Osteoblast (primary cell): Measurements from ENCODE around the gene TCEAL2. TPM values are rescaled to one million over a fixed set of nuclear protein-coding genes. Genes with fewer than 3 reads are reported as not detected.
"Not testable (repeated sequence)": the region's sequence is repeated elsewhere in the genome, so short reads cannot be mapped to it uniquely, and the experiment has no call there.

Source experiments
- DNase-seq: peaks from one replicate; pipeline ENCODE4 v3.0.0; 2011; ENCODE audit warnings: low spot score, mixed read lengths; ENCODE audit not compliant: insufficient read length; ENCODE audit errors: missing footprints
- H2AFZ ChIP-seq: 2 replicates; pipeline ENCODE4 v1.6.0; 2011; ENCODE audit warnings: mild to moderate bottlenecking, low read length
- H3K27ac ChIP-seq: 2 replicates; pipeline ENCODE4 v1.5.1; 2011; ENCODE audit warnings: mild to moderate bottlenecking, low read depth, low read length, moderate library complexity
- H3K27me3 ChIP-seq: 2 replicates; pipeline ENCODE4 v1.6.0; 2012; ENCODE audit warnings: mild to moderate bottlenecking, control low read depth, inconsistent platforms, low read length, moderate library complexity; ENCODE audit not compliant: insufficient read depth
- H3K36me3 ChIP-seq: 2 replicates; pipeline ENCODE4 v1.5.1; 2011; ENCODE audit warnings: mild to moderate bottlenecking, low read length, control low read depth, moderate library complexity; ENCODE audit not compliant: insufficient read depth
- H3K4me1 ChIP-seq: 2 replicates; pipeline ENCODE4 v1.5.1; 2011; ENCODE audit warnings: mild to moderate bottlenecking, low read length, control low read depth, moderate library complexity; ENCODE audit not compliant: insufficient read depth
- H3K4me2 ChIP-seq: 2 replicates; pipeline ENCODE4 v1.6.0; 2011; ENCODE audit warnings: mild to moderate bottlenecking, low read length; ENCODE audit not compliant: insufficient read depth
- H3K4me3 ChIP-seq: fragments of 200-600 bp; sonication (generic); 3 replicates; pipeline ENCODE4 v1.5.1; 2012; ENCODE audit warnings: mild to moderate bottlenecking, low read length, inconsistent platforms; ENCODE audit not compliant: insufficient read depth
- H3K79me2 ChIP-seq: 2 replicates; pipeline ENCODE4 v1.6.0; 2012; ENCODE audit warnings: mild to moderate bottlenecking, low read length, control low read depth, inconsistent platforms; ENCODE audit not compliant: insufficient read depth
- H3K9me3 ChIP-seq: 2 replicates; pipeline ENCODE4 v1.5.1; 2011; ENCODE audit warnings: low read depth, low read length, control low read depth
- H4K20me1 ChIP-seq: 2 replicates; pipeline ENCODE4 v1.6.0; 2012; ENCODE audit warnings: mild to moderate bottlenecking, low read length, control low read depth; ENCODE audit not compliant: insufficient read depth
- total RNA-seq: library from RNA; depleted of rRNA; stranded (reverse); fragments of >200 nt; gene quantifications from 2 replicates; pipeline ENCODE4 v1.2.3, GENCODE V29; 2012
- TF ChIP-seq, protein P1 (sequence below): IDR thresholded peaks from 2 replicates; pipeline ENCODE4 v1.5.1; 2011; ENCODE audit warnings: mild to moderate bottlenecking, low read depth, low read length, moderate library complexity; ENCODE audit errors: extremely low read depth

The TCEAL2 gene
- total RNA-seq, 1 donor, result not detected

DNA sequence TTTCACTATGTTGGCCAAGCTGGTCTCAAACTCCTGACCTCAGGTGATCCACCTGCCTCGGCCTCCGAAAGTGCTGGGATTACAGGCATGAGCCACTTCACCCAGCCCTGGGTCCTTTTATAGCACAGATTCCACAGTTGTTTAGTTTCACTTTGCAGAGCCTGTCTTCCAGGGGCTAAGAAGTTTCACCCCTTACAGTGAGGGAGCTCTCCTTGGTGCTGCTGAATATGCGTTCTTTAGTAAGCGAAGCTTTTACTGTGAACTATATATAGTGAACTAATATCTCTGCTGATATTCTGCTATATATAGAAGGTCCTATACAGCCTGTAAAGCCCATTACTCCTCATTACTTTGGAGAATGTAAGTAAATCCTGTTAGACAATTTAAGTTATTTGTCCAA, 12.6 kb downstream of the TCEAL2 start:
- Histone ChIP-seq H3K4me1 (no peaks in the 10 kb centered on the region), H2AFZ (no peak overlapping the region), H3K9me3 (no peaks in the 10 kb centered on the region), H3K27me3 (peaks cover 5% of the 10 kb centered on the region), H3K79me2 (no peaks in the 10 kb centered on the region), H3K27ac (no peak overlapping the region), H3K36me3 (no peaks in the 10 kb centered on the region), H3K4me2 (no peak overlapping the region), H3K4me3 (no peak overlapping the region), H4K20me1 (no peaks in the 10 kb centered on the region)
- TF ChIP-seq, protein P1, sequence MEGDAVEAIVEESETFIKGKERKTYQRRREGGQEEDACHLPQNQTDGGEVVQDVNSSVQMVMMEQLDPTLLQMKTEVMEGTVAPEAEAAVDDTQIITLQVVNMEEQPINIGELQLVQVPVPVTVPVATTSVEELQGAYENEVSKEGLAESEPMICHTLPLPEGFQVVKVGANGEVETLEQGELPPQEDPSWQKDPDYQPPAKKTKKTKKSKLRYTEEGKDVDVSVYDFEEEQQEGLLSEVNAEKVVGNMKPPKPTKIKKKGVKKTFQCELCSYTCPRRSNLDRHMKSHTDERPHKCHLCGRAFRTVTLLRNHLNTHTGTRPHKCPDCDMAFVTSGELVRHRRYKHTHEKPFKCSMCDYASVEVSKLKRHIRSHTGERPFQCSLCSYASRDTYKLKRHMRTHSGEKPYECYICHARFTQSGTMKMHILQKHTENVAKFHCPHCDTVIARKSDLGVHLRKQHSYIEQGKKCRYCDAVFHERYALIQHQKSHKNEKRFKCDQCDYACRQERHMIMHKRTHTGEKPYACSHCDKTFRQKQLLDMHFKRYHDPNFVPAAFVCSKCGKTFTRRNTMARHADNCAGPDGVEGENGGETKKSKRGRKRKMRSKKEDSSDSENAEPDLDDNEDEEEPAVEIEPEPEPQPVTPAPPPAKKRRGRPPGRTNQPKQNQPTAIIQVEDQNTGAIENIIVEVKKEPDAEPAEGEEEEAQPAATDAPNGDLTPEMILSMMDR, result no peak
- DNase-seq, result no peak

GRCh38 chrX:102140876-102141275, 15.4 kb downstream of the TCEAL2 start:
- DNase-seq, H2AFZ ChIP-seq, H3K79me2 ChIP-seq, H4K20me1 ChIP-seq, H3K36me3 ChIP-seq, H3K27ac ChIP-seq, H3K4me2 ChIP-seq, H3K4me1 ChIP-seq, H3K4me3 ChIP-seq, H3K27me3 ChIP-seq, H3K9me3 ChIP-seq: not testable (repeated sequence)

GRCh38 chrX:102141631-102142030, 16.2 kb downstream of the TCEAL2 start:
- not testable (repeated sequence) for H3K36me3 ChIP-seq, H3K9me3 ChIP-seq, H3K27me3 ChIP-seq, H3K4me2 ChIP-seq, H4K20me1 ChIP-seq, DNase-seq, H3K27ac ChIP-seq, H3K79me2 ChIP-seq, H2AFZ ChIP-seq, H3K4me3 ChIP-seq, H3K4me1 ChIP-seq

DNA sequence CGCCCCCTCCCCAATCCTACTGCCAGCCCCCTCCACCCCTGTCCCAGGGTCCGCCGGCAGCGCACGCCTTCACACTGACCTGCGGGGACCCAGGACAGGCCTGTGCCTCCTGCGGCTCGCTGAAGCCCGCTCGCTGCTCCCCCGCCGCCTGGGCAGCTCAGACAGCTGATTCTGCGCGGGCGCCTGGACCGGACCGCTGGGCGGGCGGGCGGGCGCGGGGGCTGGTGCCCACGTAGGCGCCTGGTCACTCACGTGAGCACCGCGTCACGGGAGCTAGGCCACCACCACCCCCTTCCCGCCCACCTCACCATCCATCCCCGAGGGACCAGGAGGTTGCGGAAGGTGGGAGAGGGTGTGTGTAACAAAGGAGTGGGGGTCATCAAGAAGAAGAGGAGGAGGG, 16.8 kb downstream of the TCEAL2 start, which contains the start of gene TCEAL6:
Gene TCEAL6, minus strand, starts transcription at position 208 of the 400 bp plus-strand sequence.
- H4K20me1 ChIP-seq, H3K4me2 ChIP-seq, H3K4me1 ChIP-seq, DNase-seq, H3K27ac ChIP-seq, H3K27me3 ChIP-seq, H3K36me3 ChIP-seq, H3K79me2 ChIP-seq, H2AFZ ChIP-seq, H3K4me3 ChIP-seq, H3K9me3 ChIP-seq: not testable (repeated sequence)

DNA sequence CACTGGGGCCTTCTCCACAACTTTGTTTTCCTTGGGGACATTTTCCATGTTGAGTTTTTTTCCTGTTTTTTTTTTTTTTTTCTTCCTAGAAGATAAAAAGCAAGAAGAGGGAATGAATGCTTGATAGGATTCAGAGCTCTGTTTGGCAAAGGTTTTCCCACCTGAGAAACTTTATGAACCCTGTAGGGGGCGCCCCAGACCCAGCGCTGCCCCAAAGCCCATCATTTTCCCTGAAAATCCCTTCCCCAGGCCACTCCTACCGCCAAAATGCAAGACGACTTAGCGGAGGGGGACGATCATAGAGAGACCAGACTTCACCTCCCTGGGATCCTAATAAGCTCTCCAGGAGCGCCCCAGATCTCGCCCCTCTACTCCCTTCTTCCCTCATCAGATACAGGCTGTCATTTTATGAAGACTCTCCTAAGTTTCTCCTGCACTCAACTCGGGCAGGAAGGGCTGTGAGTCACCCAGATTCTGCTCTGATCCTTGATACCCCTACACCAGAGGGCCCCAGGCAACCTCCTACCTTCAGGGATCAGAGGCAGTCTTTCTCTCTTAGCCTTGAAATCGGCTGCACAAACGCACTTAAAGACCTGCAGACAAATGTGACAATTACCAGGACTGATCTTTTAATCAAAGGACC, 28.9 kb downstream of the TCEAL2 start:
- H3K79me2 ChIP-seq, result no peaks in the 10 kb centered on the region
- no peak overlapping the region for H3K27ac ChIP-seq
- H3K27me3 ChIP-seq, result peaks cover 4% of the 10 kb centered on the region
- no peaks in the 10 kb centered on the region for H3K4me1 ChIP-seq
- H3K4me3 ChIP-seq, result no peak overlapping the region
- no peaks in the 10 kb centered on the region for H3K36me3 ChIP-seq
- H3K4me2 ChIP-seq, result no peak overlapping the region
- DNase-seq, result no peak
- H3K9me3 ChIP-seq, result no peaks in the 10 kb centered on the region
- no peak overlapping the region for H2AFZ ChIP-seq
- TF ChIP-seq, protein P1, result peak; percentile 8
- no peaks in the 10 kb centered on the region for H4K20me1 ChIP-seq
